HG03159 (cell line): ENCODE measurements around the gene SSC5D.
"Not testable (repeated sequence)": the region's sequence is repeated elsewhere in the genome, so short reads cannot be mapped to it uniquely, and the experiment has no call there.

Experiments
- ATAC-seq: cut with Tn5 transposase; IDR thresholded peaks from one replicate; pipeline ENCODE4 v1.9.1; 2021; ENCODE audit warnings: mild to moderate bottlenecking, moderate library complexity; ENCODE audit not compliant: unreplicated experiment

The SSC5D gene

DNA sequence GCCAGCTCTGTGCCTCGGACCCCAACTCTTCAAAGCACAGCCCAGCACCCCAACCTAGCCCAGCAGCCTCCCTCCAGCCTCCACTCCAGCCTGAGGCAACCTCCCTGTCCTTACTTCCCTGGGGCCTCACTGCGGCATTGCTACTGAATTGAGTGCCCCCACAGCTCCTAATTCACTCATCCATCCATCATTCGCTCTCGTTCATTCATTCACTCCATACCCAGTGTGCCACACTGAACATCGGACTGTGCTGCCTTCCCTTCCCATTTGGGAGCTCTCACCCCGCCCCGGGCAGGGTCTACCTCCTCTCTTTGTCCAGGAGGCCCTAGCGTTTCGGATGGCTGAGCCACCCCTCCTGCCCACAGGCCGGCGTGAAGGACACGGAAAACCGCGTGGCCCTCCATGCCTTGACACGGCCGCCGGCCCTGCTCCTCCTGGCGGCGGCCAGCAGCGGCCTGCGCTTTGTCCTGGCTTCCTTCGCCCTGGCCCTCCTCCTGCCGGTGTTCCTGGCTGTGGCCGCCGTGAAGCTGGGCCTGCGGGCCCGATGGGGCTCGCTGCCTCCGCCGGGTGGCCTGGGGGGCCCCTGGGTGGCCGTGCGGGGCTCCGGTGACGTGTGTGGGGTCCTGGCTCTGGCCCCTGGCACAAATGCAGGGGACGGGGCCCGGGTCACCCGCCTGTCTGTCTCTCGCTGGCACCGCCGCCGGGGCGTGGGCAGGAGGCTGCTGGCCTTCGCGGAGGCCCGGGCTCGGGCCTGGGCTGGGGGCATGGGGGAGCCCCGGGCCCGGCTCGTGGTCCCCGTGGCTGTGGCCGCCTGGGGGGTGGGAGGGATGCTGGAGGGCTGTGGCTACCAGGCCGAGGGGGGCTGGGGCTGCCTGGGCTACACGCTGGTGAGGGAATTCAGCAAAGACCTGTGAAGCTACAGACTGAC lies 1.9 kb upstream of the SSC5D start:
- ATAC-seq = no peak

DNA sequence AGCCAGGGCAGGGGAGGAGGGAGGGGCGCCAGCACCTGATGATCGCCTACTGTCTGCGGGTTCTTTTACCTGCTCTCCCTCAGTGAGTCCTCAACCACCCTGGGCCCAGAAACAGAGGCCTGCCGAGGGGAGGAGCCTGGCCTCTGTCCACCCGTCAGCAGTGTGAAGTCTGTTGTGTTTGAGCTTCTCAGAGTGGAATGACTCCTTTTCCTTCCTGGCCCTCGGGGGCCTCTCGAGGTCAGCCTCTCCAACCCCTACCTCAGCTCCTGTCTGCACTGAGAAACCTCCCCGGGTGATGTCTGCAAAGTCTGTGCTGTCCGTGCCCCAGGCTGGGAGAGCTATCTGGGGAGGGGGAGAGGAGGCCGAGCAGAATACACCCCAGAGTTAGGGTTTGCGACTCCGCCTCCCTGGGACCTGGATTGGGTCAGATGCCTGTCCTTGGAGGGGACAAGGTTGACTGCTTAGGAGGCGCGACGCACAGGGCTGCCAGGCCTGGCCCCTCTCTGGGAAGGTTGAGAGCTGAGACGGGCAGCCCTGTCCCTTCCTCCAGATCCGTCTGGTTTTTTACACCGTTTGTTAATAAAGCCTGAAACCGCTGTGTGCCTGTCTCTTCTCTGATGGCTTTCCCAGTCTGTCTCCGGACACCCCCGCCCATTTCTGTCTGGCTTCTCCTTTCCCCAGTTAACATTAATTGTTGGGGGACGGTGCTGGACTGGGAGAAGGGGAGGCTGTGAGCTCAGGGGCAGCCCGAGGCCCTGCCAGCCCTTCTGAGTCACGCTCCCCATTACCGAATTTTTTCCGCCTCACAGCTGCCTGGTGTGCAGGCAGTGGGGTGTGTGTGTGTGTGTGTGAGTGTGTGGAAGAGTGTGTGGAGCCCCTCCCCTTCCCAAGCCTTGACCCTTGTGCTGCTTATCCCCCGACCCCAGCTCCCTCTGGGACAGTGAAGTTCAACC lies 989 bp upstream of the SSC5D start:
- ATAC-seq = no peak

DNA sequence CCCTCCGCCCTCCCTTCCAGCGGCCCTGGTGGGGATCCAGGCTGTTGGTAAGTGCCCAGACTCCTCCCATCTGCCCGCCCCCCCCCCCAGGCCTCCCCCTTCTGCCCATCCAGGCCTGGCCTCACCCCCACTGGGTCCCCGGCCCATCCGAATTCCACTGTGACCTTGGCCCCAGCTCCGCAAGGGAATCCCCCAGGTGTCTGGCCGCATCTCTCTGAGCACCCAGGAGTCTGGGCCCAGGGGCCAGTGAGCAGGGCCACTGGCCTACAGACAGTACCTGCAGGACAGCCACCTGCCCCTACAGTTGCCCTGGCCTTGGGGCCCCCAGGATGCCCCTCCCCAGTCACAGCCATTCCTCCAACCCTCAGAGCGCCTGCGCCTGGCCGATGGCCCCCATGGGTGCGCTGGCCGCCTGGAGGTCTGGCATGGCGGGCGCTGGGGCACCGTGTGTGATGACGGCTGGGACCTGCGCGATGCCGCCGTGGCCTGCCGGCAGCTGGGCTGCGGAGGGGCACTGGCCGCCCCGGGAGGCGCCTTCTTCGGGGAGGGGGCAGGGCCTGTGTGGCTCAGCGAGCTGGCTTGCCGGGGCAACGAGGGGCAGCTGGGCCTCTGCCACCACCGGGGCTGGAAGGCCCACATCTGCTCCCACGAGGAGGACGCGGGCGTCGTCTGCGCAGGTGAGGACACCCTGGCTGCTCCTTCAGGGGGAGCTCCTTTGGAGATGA lies 912 bp downstream of the SSC5D start:
- ATAC-seq = no peak

GRCh38 chr19:55489711-55490477 lies 1.7 kb downstream of the SSC5D start:
- no peak for ATAC-seq

DNA sequence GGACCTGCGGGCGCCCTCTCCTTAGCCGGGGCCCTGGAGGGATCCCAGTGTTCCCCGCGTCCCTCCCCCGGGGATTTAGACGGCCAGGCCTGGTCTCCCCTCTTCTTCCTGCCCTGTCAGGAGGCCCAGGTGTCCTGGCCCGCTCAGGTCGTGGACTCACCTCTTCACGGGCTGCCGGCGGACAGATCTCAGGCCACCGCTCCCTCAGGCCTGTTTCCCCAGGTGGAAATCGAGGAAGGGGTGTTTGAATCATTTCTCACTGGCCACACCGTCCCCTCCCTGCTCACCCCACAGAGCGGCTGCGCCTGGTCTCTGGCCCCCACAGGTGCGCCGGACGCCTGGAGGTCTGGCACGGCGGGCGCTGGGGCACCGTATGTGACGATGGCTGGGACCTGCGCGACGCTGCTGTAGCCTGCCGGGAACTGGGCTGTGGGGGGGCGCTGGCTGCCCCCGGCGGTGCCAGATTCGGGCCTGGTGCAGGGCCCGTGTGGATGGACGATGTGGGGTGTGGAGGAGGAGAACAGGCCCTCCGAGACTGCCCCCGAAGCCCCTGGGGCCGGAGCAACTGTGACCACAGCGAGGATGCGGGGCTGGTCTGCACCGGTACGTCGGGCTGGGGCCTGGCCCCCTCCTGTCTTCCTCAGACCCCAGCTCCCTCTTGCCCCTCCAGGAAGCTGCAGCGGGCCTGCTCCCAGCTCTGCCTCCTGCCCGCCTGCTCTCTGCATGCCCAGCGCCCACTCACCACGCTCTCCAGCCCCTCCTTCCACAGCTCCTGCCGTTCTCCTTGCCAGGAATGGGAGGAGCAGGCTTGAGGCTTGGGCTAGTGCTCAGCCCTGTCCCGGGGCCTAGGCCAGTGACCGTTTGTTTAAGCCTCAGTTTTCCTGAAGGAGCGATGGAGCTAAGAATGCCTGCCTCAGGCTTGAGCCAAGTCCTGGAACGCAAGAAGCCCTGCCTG lies 2.5 kb downstream of the SSC5D start:
- ATAC-seq = no peak

GRCh38 chr19:55491546-55492360 lies 3.5 kb downstream of the SSC5D start:
- no peak for ATAC-seq

- no peak for ATAC-seq
Observed at GRCh38 chr19:55492362-55492944, 4.2 kb downstream of the SSC5D start.

GRCh38 chr19:55493052-55493644 lies 4.9 kb downstream of the SSC5D start:
- no peak for ATAC-seq

DNA sequence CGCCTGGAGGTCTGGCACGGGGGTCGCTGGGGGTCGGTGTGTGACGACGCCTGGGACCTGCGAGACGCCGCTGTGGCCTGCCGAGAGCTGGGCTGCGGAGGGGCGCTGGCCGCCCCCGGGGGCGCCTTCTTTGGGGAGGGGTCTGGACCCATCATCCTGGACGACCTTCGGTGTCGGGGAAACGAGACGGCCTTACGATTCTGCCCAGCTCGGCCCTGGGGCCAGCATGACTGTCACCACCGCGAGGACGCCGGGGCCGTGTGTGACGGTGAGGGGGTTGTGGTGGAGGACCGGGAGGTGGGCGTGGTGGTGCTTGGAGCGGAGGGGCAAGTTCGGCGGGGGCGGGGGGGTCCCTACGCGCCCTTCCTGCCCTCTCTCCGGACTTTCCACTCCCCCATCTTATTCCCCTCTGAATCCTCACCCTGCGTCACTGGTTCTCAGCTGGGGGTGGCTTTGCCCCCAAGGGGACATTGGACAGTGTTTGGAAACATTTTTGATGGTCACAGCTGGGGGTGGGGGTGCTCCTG lies 5.5 kb downstream of the SSC5D start:
- no peak for ATAC-seq

DNA sequence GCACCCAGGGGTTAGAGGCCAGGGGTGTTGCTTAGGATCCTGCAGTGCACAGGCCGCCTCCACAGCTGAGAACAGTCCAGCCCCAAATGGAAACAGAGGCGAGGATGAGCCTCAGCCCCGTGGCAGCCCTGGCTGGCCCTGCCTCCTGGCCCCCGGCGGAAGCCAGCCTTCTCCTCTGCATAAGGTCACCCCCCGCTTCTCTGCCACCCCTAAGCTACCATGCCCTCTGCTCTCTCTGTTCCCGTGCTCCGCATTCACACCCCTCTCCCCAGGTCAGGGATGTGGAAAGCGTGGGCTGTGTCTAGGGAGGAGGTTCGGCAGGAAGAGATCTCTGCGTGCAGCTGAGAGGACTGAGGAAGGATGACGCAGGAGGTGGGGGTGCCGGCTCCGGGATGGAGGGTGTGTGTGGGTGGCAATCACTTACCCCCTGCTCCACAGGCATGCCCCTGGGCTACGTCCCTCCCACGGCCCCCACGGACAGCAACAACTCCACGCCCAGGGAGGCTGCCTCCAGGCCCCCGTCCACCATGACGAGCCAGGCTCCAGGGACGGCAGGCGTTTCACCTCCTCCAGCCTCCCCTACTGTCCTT lies 6.0 kb downstream of the SSC5D start:
- no peak for ATAC-seq

DNA sequence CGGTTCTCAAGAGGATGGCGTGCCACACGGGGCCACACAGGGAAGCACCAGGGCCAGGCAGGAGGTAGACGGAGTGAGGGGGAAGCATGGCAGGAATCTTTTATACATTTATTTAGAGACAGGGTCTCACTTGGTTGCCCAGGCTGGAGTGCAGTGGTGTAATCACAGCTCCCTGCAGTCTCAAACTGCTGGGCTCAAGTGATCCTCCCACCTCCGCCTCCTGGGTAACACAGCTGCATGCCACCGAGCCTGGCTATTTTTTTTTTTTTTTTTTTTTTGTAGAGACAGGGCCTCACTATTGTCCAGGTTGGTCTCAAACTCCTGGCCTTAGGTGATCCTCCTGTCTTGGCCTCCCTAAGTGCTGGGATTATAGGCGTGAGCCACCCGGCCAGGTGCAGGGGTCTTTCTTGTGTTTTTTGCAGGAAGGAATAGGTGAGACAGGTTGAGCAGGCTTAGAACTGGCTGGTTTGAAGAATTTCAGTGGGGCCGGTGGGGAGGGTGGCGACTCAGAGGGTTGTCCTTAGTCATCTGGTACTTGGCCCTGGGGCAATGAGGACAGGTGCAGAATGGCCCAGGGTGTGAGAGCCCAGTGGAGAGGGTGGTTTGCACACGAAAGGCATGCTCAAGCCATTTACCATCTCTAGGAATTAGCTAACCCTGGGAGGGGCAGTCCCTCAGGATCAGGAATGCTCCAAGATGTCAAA lies 7.6 kb downstream of the SSC5D start:
- no peak for ATAC-seq

GRCh38 chr19:55496820-55497219 lies 8.6 kb downstream of the SSC5D start:
- not testable (repeated sequence) for ATAC-seq

DNA sequence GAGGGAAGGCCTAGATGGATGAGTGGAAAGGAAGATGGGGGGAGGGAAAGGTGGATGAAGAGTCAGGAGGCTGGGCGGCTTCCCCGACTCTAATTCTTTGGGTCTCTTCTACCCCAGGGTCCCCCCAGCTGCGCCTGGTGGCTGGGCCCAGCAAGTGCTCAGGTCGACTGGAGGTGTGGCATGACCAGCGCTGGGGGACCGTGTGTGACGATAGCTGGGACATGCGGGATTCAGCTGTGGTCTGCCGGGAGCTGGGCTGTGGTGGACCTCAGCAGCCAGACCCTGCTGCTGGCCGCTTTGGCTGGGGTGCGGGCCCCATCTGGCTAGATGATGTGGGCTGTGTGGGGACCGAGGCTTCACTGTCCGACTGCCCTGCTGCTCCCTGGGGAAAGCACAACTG lies 9.5 kb downstream of the SSC5D start:
- ATAC-seq = no peak

GRCh38 chr19:55498246-55498840 lies 10.1 kb downstream of the SSC5D start:
- no peak for ATAC-seq

DNA sequence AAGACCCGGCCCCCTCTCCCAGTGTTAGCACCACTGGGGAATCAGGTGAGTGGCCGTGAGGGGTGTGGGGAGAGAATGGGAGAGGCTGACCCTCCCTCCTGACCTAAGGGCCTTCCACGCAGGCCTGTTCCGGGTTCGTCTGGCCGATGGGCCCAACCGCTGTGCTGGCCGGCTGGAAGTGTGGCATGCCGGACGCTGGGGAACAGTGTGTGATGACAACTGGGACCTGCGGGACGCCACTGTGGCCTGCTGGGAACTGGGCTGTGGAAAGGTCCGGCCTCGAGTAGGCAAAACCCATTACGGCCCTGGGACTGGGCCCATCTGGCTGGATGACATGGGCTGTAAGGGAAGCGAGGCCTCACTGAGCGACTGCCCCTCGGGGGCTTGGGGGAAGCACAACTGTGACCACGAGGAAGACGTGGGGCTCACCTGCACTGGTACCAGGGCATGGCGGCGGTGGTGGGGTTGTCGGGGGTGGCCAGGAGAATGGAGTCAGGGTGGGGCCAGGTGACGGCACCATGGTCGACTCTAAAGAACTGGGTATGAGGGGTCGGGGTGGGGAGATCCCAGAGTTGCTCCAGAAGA lies 12.2 kb downstream of the SSC5D start:
- no peak for ATAC-seq
